Prostate gland (tissue), 2 donors: ENCODE data around the gene FAM72D.
"Not testable (repeated sequence)": the region's sequence is repeated elsewhere in the genome, so short reads cannot be mapped to it uniquely, and the experiment has no call there.

ENCODE experiments used
- CTCF ChIP-seq, 4 experiments: fragments of 200-600 bp in 2 of 4; fragments of 450-650 bp in 2 of 4; sonication (generic) in 2 of 4; IDR thresholded peaks; 1 replicate in 3 of 4; 2 replicates in 1 of 4; pipeline ENCODE4 v1.5.1; 2016 to 2019; ENCODE audit warnings: antibody characterized with exemption in 4 of 4, mild to moderate bottlenecking in 2 of 4, moderate library complexity in 2 of 4
- POLR2A ChIP-seq: fragments of 450-650 bp; IDR thresholded peaks from one replicate; pipeline ENCODE4 v1.6.1; 2016; ENCODE audit warnings: antibody characterized with exemption, mild to moderate bottlenecking

- TF ChIP-seq CTCF (IDR thresholded peaks at IDR 0.05); POLR2A: not testable (repeated sequence)
Observed at GRCh38 chr1:145065194-145065826, 30.5 kb upstream of the FAM72D start.
